GM23338 (cell line): ENCODE results near the gene USH2A. TPM values are rescaled to one million over a fixed set of nuclear protein-coding genes. Genes with fewer than 3 reads are reported as not detected.

Source experiments
- ATAC-seq: fragments of 200-7000 bp; cut with Tn5 transposase; 3 replicates; pipeline ENCODE4 v1.9.1; 2020
- DNase-seq: peaks from one replicate; pipeline ENCODE4 v3.0.0-alpha.2; 2015; ENCODE audit warnings: low spot score
- H2AFZ ChIP-seq: fragments of 200-600 bp; sonication (generic); 2 replicates; pipeline ENCODE4 v1.8.0; 2016; ENCODE audit warnings: antibody characterized with exemption, mild to moderate bottlenecking, moderate library complexity
- H3F3A ChIP-seq: fragments of 200-600 bp; sonication (generic); replicated peaks from 2 replicates; pipeline ENCODE4 v1.8.0; 2017; ENCODE audit warnings: antibody characterized with exemption, mixed run types, low read depth
- H3K27ac ChIP-seq: fragments of 200-600 bp; sonication (generic); 2 replicates; pipeline ENCODE4 v1.6.1; 2016; ENCODE audit warnings: low read depth
- H3K27me3 ChIP-seq: fragments of 200-600 bp; sonication (generic); 2 replicates; pipeline ENCODE4 v1.8.0; 2016; ENCODE audit warnings: mild to moderate bottlenecking, mixed run types, moderate library complexity; ENCODE audit not compliant: insufficient read depth
- H3K36me3 ChIP-seq: fragments of 200-600 bp; sonication (generic); 2 replicates; pipeline ENCODE4 v1.8.0; 2016; ENCODE audit warnings: mild to moderate bottlenecking; ENCODE audit not compliant: insufficient read depth
- H3K4me1 ChIP-seq: fragments of 200-600 bp; sonication (generic); 2 replicates; pipeline ENCODE4 v1.8.0; 2016; ENCODE audit warnings: mild to moderate bottlenecking, moderate library complexity; ENCODE audit not compliant: insufficient read depth
- H3K4me2 ChIP-seq: fragments of 200-600 bp; sonication (generic); 2 replicates; pipeline ENCODE4 v1.7.1; 2017; ENCODE audit warnings: mixed run types
- H3K4me3 ChIP-seq: fragments of 200-600 bp; sonication (generic); 2 replicates; pipeline ENCODE4 v1.6.1; 2016; ENCODE audit warnings: mixed run types
- H3K79me2 ChIP-seq: fragments of 200-600 bp; sonication (generic); replicated peaks from 2 replicates; pipeline ENCODE4 v1.8.0; 2017; ENCODE audit warnings: mild to moderate bottlenecking; ENCODE audit not compliant: insufficient read depth
- H3K9me2 ChIP-seq: fragments of 200-600 bp; sonication (generic); 2 replicates; pipeline ENCODE4 v1.8.0; 2017; ENCODE audit not compliant: insufficient read depth
- H4K20me1 ChIP-seq: fragments of 200-600 bp; sonication (generic); replicated peaks from 2 replicates; pipeline ENCODE4 v1.8.0; 2017; ENCODE audit warnings: mild to moderate bottlenecking; ENCODE audit not compliant: insufficient read depth
- H3K27ac Mint-ChIP-seq: 2 replicates; pipeline ENCODE4 v1.8.0; 2020; ENCODE audit warnings: inconsistent platforms, mild to moderate bottlenecking, moderate library complexity, mixed read lengths
- H3K27me3 Mint-ChIP-seq: 3 replicates; pipeline ENCODE4 v1.8.0; 2022; ENCODE audit warnings: low read depth, mild to moderate bottlenecking, moderate library complexity, mixed read lengths, inconsistent platforms; ENCODE audit not compliant: insufficient read depth, poor library complexity
- H3K36me3 Mint-ChIP-seq: 3 replicates; pipeline ENCODE4 v1.8.0; 2021; ENCODE audit warnings: low read depth, mild to moderate bottlenecking, inconsistent platforms, moderate library complexity, mixed read lengths
- H3K4me1 Mint-ChIP-seq: 3 replicates; pipeline ENCODE4 v1.8.0; 2020; ENCODE audit warnings: mild to moderate bottlenecking, inconsistent platforms, mixed read lengths
- H3K4me3 Mint-ChIP-seq: 3 replicates; pipeline ENCODE4 v1.8.0; 2021; ENCODE audit warnings: moderate library complexity, mild to moderate bottlenecking, inconsistent platforms, mixed read lengths
- H3K9me3 Mint-ChIP-seq: 3 replicates; pipeline ENCODE4 v1.8.0; 2020; ENCODE audit warnings: moderate library complexity, mild to moderate bottlenecking, inconsistent platforms, mixed read lengths
- ETS1 ChIP-seq: IDR thresholded peaks from 2 replicates; pipeline ENCODE4 v1.6.1; 2016; ENCODE audit warnings: antibody characterized with exemption
- EZH2phosphoT487 ChIP-seq: fragments of 200-600 bp; sonication (generic); IDR thresholded peaks from one replicate; pipeline ENCODE4 v1.8.1; 2018; ENCODE audit warnings: antibody characterized with exemption; ENCODE audit not compliant: unreplicated experiment
- JUNB ChIP-seq: IDR thresholded peaks from one replicate; pipeline ENCODE4 v1.6.1; 2016; ENCODE audit warnings: antibody characterized with exemption; ENCODE audit not compliant: unreplicated experiment
- STAT1 ChIP-seq: IDR thresholded peaks from one replicate; pipeline ENCODE4 v1.6.1; 2016; ENCODE audit warnings: antibody characterized with exemption; ENCODE audit not compliant: unreplicated experiment
- polyA plus RNA-seq: library from polyadenylated mRNA; unstranded; fragments of >200 nt; fragmentation: Nextera tagmentation; extraction: Ambion mirVana; gene quantifications from 2 replicates; pipeline ENCODE4 v1.2.1, GENCODE V29; 2016
- total RNA-seq: library from RNA; depleted of rRNA; stranded (reverse); fragments of >200 nt; shearing (Covaris generic); gene quantifications from 2 replicates; pipeline ENCODE4 v1.2.3, GENCODE V29; 2014
- TF ChIP-seq, protein P1 (sequence below), 2 experiments: fragments of 200-600 bp in 1 of 2; sonication (generic) in 1 of 2; conservative IDR thresholded peaks; 2 replicates each; pipeline versions ENCODE4 v1.5.1 to v1.6.1; 2016 to 2017; ENCODE audit warnings: antibody characterized with exemption in 2 of 2, low read depth in 2 of 2, mild to moderate bottlenecking in 2 of 2, moderate library complexity in 1 of 2

The USH2A gene
- total and polyA plus RNA-seq, 2 experiments from 2014 or later, result 0.03 TPM

- no peak for DNase-seq
- no peaks in the 10 kb centered on the region for H3K79me2 ChIP-seq
- TF ChIP-seq, protein P1, sequence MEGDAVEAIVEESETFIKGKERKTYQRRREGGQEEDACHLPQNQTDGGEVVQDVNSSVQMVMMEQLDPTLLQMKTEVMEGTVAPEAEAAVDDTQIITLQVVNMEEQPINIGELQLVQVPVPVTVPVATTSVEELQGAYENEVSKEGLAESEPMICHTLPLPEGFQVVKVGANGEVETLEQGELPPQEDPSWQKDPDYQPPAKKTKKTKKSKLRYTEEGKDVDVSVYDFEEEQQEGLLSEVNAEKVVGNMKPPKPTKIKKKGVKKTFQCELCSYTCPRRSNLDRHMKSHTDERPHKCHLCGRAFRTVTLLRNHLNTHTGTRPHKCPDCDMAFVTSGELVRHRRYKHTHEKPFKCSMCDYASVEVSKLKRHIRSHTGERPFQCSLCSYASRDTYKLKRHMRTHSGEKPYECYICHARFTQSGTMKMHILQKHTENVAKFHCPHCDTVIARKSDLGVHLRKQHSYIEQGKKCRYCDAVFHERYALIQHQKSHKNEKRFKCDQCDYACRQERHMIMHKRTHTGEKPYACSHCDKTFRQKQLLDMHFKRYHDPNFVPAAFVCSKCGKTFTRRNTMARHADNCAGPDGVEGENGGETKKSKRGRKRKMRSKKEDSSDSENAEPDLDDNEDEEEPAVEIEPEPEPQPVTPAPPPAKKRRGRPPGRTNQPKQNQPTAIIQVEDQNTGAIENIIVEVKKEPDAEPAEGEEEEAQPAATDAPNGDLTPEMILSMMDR (conservative IDR thresholded peaks at IDR 0.05; ENCODE audit: low read depth in 2 of 2), result no peak
- TF ChIP-seq EZH2phosphoT487 (no peak), STAT1 (no peak), JUNB (no peak)
- no peak overlapping the region for H3K27ac Mint-ChIP-seq
- no peaks in the 10 kb centered on the region for H3K27me3 ChIP-seq
- H3K4me3 Mint-ChIP-seq, result no peak overlapping the region
- ATAC-seq, result no peak
- H4K20me1 ChIP-seq, result no peaks in the 10 kb centered on the region
- no peaks in the 10 kb centered on the region for H3K9me2 ChIP-seq
- H3K4me1 ChIP-seq, result no peaks in the 10 kb centered on the region; the same call in 1 of the 2 replicates
- peaks cover 2% of the 10 kb centered on the region for H3K27me3 Mint-ChIP-seq
- H3K36me3 Mint-ChIP-seq, result peaks cover 13% of the 10 kb centered on the region; the same call in 2 of the 3 replicates
- no peaks in the 10 kb centered on the region for H3F3A ChIP-seq
- no peak overlapping the region for H2AFZ ChIP-seq
- H3K9me3 Mint-ChIP-seq, result no peaks in the 10 kb centered on the region
- no peak overlapping the region for H3K4me2 ChIP-seq
- peaks cover 10% of the 10 kb centered on the region; the same call in 1 of the 2 replicates for H3K36me3 ChIP-seq
- H3K4me1 Mint-ChIP-seq, result peaks cover 3% of the 10 kb centered on the region; the same call in 2 of the 3 replicates
- no peak overlapping the region for H3K4me3 ChIP-seq
- H3K27ac ChIP-seq, result no peak overlapping the region
Observed at GRCh38 chr1:215623162-215623561, 800.1 kb downstream of the USH2A start.

- no peaks in the 10 kb centered on the region for H4K20me1 ChIP-seq
- Mint-ChIP-seq H3K36me3 (peaks cover 40% of the 10 kb centered on the region), H3K27me3 (peaks cover 1% of the 10 kb centered on the region), H3K9me3 (no peaks in the 10 kb centered on the region), H3K4me3 (no peak overlapping the region), H3K4me1 (peaks cover 5% of the 10 kb centered on the region; the same call in 2 of the 3 replicates), H3K27ac (no peak overlapping the region)
- no peak overlapping the region for H2AFZ ChIP-seq
- H3K27me3 ChIP-seq, result no peaks in the 10 kb centered on the region
- DNase-seq (no peak), ATAC-seq (no peak)
- TF ChIP-seq, protein P1 (conservative IDR thresholded peaks at IDR 0.05; ENCODE audit: low read depth in 2 of 2), result no peak
- TF ChIP-seq ETS1 (no peak), EZH2phosphoT487 (no peak)
- peaks cover 3% of the 10 kb centered on the region for H3K4me1 ChIP-seq
- no peaks in the 10 kb centered on the region for H3K9me2 ChIP-seq
- H3K27ac ChIP-seq, result no peak overlapping the region
- H3K4me2 ChIP-seq, result no peak overlapping the region
- H3K4me3 ChIP-seq, result no peak overlapping the region
- no peaks in the 10 kb centered on the region for H3F3A ChIP-seq
- H3K79me2 ChIP-seq, result peaks cover 24% of the 10 kb centered on the region
- H3K36me3 ChIP-seq, result peaks cover 12% of the 10 kb centered on the region; the same call in 1 of the 2 replicates
Observed at GRCh38 chr1:215617979-215618378, 805.3 kb downstream of the USH2A start.
